HepG2 (cell line): ENCODE results near the gene MAN1C1. TPM values are rescaled to one million over a fixed set of nuclear protein-coding genes. Genes with fewer than 3 reads are reported as not detected.

Experiments
- ARID4A ChIP-seq: sonication (generic); formaldehyde crosslinking; IDR thresholded peaks from 2 replicates; pipeline ENCODE4 v1.5.0; 2020; ENCODE audit warnings: mild to moderate bottlenecking, missing genetic modification reagents, borderline replicate concordance
- DPF2 ChIP-seq: sonication (generic); formaldehyde crosslinking; IDR thresholded peaks from 2 replicates; pipeline ENCODE4 v1.4.0; 2020; ENCODE audit warnings: mild to moderate bottlenecking, low read depth, missing genetic modification reagents, borderline replicate concordance
- EED ChIP-seq: sonication (generic); formaldehyde crosslinking; IDR thresholded peaks from 2 replicates; pipeline ENCODE4 v1.5.0; 2020; ENCODE audit warnings: mild to moderate bottlenecking, missing genetic modification reagents
- GZF1 ChIP-seq: sonication (generic); formaldehyde crosslinking; IDR thresholded peaks from 2 replicates; pipeline ENCODE4 v1.5.1; 2020; ENCODE audit warnings: mild to moderate bottlenecking, missing genetic modification reagents
- IKZF1 ChIP-seq: fragments of 450-650 bp; IDR thresholded peaks from 2 replicates; pipeline ENCODE4 v1.7.1; 2016
- ISX ChIP-seq: sonication (generic); formaldehyde crosslinking; conservative IDR thresholded peaks from 2 replicates; pipeline ENCODE4 v1.5.0; 2020; ENCODE audit warnings: missing genetic modification reagents
- NCOA5 ChIP-seq: sonication (generic); formaldehyde crosslinking; IDR thresholded peaks from 2 replicates; pipeline ENCODE4 v1.4.0; 2020; ENCODE audit warnings: missing genetic modification reagents
- PHF20 ChIP-seq: sonication (generic); formaldehyde crosslinking; IDR thresholded peaks from 2 replicates; pipeline ENCODE4 v1.5.0; 2020; ENCODE audit warnings: mild to moderate bottlenecking, missing genetic modification reagents
- PTBP1 ChIP-seq: fragments of 200-400 bp; formaldehyde crosslinking; IDR thresholded peaks from 2 replicates; pipeline ENCODE4 v1.6.1; 2018; ENCODE audit warnings: low read length, low read depth; ENCODE audit not compliant: poor library complexity, severe bottlenecking
- STAT5B ChIP-seq: sonication (generic); formaldehyde crosslinking; IDR thresholded peaks from 2 replicates; pipeline ENCODE4 v1.4.0; 2020; ENCODE audit warnings: missing genetic modification reagents
- SYNCRIP ChIP-seq: fragments of 200-400 bp; formaldehyde crosslinking; IDR thresholded peaks from 2 replicates; pipeline ENCODE4 v1.6.1; 2018; ENCODE audit warnings: mild to moderate bottlenecking, low read depth, low read length; ENCODE audit not compliant: insufficient read depth
- UBTF ChIP-seq: sonication (generic); formaldehyde crosslinking; IDR thresholded peaks from 2 replicates; pipeline ENCODE4 v1.4.0; 2020; ENCODE audit warnings: mild to moderate bottlenecking, missing genetic modification reagents
- ZNF343 ChIP-seq: sonication (generic); formaldehyde crosslinking; IDR thresholded peaks from 2 replicates; pipeline ENCODE4 v1.4.0; 2020; ENCODE audit warnings: mild to moderate bottlenecking, missing genetic modification reagents
- ZNF513 ChIP-seq: sonication (generic); formaldehyde crosslinking; conservative IDR thresholded peaks from 2 replicates; pipeline ENCODE4 v1.5.0; 2020; ENCODE audit warnings: missing genetic modification reagents
- ZNF552 ChIP-seq: sonication (generic); formaldehyde crosslinking; IDR thresholded peaks from 2 replicates; pipeline ENCODE4 v1.9.0; 2022; ENCODE audit warnings: missing genetic modification reagents, mild to moderate bottlenecking, borderline replicate concordance
- ZNF563 ChIP-seq: sonication (generic); formaldehyde crosslinking; IDR thresholded peaks from 2 replicates; pipeline ENCODE4 v1.8.0; 2022; ENCODE audit warnings: mild to moderate bottlenecking, moderate library complexity, missing genetic modification reagents
- ZNF574 ChIP-seq: sonication (generic); formaldehyde crosslinking; IDR thresholded peaks from 2 replicates; pipeline ENCODE4 v1.4.0; 2020; ENCODE audit warnings: missing genetic modification reagents
- ZNF792 ChIP-seq: IDR thresholded peaks from 2 replicates; pipeline ENCODE4 v1.6.1; 2016
- polyA plus RNA-seq, 8 experiments: library from polyadenylated mRNA; depleted of rRNA in 3 of 8; stranded (reverse) in 7 of 8; unstranded in 1 of 8; fragments of >200 nt; fragmentation: Illumina TruSeq in 4 of 8; extraction: Trizol in 4 of 8; gene quantifications; 2 replicates each; pipeline versions ENCODE4 v1.2.1 to v1.2.3, GENCODE V29; 2011 to 2016; ENCODE audit warnings: low read depth in 4 of 8, missing spikeins in 1 of 8, mixed read lengths in 1 of 8; ENCODE audit not compliant: insufficient read depth in 1 of 8
- total RNA-seq, 5 experiments: library from RNA; depleted of rRNA; stranded (reverse); fragments of >200 nt; fragmentation: Illumina TruSeq; extraction: Trizol; gene quantifications; 2 replicates each; pipeline ENCODE4 v1.2.3, GENCODE V29; 2016; ENCODE audit warnings: low read depth in 1 of 5

The MAN1C1 gene
- total and polyA plus RNA-seq, 2 of the 13 experiments (the other 11 are each of a cell fraction or from before 2014, with no cell fraction given), result 0.18 to 0.49 TPM

GRCh38 chr1:25819491-25820246, 203.1 kb downstream of the MAN1C1 start, which contains the start of gene MTFR1L (continued):
- peak; percentile 42; the same call in 1 of the 2 replicates for TF ChIP-seq UBTF (CRISPR knock-in tag)
- TF ChIP-seq ZNF513 (CRISPR knock-in tag), result no peak
- TF ChIP-seq EED (CRISPR knock-in tag), result 0 out of 2 replicates have a peak, but pooled peaks have one; percentile 16
- TF ChIP-seq PTBP1, result no peak
- TF ChIP-seq ISX (CRISPR knock-in tag), result no peak
- TF ChIP-seq IKZF1, result no peak
- TF ChIP-seq DPF2 (CRISPR knock-in tag), result no peak
- no peak for TF ChIP-seq STAT5B (CRISPR knock-in tag)
- peak; percentile 45; the same call in 1 of the 2 replicates for TF ChIP-seq ZNF343 (CRISPR knock-in tag)
- peak; percentile 71; the same call in 1 of the 2 replicates for TF ChIP-seq GZF1 (CRISPR knock-in tag)
- TF ChIP-seq SYNCRIP, result no peak
- no peak for TF ChIP-seq NCOA5 (CRISPR knock-in tag)
- peak; percentile 83 for TF ChIP-seq ZNF574 (CRISPR knock-in tag)
- peak; percentile 51; the same call in 1 of the 2 replicates for TF ChIP-seq ZNF563
- peak; percentile 89; the same call in 1 of the 2 replicates for TF ChIP-seq ARID4A
- peak; percentile 69; the same call in 1 of the 2 replicates for TF ChIP-seq ZNF792 (CRISPR knock-in tag)
- peak; percentile 80 for TF ChIP-seq PHF20
- TF ChIP-seq ZNF552 (CRISPR knock-in tag), result peak; percentile 88
